ENCODE measurements around the gene PACSIN1.

The PACSIN1 gene

DNA sequence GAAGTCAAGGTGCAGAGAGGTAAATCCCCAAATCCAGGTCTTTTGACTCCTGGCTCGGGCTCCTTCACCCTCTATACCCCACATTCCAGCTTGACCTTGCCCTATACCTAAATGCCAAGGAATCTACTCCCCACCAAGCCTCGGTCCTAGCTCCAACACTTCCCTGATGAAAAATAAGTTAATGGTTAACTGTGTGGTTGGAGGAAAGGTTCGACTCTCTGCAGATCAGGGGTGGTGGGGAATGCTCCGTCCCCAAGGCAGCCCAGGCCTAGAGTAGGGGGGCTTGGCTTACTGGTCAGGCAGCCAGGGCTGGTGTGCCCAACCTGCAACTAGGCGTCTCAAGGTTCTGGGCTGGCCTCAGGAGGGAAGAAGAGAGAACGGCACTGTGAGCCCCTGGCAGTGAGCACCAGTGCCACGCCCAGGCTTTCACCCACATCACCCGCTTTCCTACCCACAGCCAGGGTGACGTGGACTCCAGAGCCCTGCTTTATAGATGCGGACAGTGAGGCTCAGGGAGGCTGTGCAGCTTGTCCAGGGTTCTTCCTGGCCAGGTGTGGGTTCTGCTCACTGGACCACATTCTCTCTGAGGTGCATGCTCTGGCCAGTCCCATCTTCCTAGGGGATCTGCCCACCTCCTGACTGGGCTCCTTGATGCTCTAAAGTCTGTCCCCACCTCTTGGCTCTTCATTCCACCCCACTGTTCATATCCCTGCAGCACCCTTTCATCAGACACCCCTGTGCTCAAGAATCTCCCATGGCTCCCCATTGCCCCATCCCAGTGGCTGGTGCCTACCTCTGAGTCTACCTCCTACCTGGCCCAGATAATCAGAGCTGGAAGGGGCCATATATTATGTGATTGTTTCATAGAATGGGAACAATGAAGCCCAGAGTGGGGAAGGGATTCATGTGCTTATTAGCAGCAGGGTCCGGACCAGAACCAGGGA is 82.1 kb downstream of the PACSIN1 start:
- H3K27me3 Mint-ChIP-seq: peaks cover 5% of the 10 kb centered on the region
- DNase-seq: no peak
- no peaks in the 10 kb centered on the region for H3K9me3 Mint-ChIP-seq
- ATAC-seq: no peak
- peaks cover 5% of the 10 kb centered on the region for H3K4me1 Mint-ChIP-seq
- no peak overlapping the region for H3K4me3 Mint-ChIP-seq
- H3K27ac Mint-ChIP-seq: peak overlapping the region in 1 of 2 donors; percentile 0

- H3K27ac Mint-ChIP-seq: no peak overlapping the region
- DNase-seq: no peak
- H3K4me1 Mint-ChIP-seq: peaks cover 14% of the 10 kb centered on the region
- no peaks in the 10 kb centered on the region for H3K9me3 Mint-ChIP-seq
- no peak overlapping the region for H3K4me3 Mint-ChIP-seq
- no peak for ATAC-seq
- H3K27me3 Mint-ChIP-seq: peaks cover 5% of the 10 kb centered on the region
These were observed 83.3 kb downstream of the PACSIN1 start for GRCh38 chr6:34549026-34549803.

- peaks cover 16% of the 10 kb centered on the region for H3K4me1 Mint-ChIP-seq
- DNase-seq: no peak
- no peaks in the 10 kb centered on the region for H3K9me3 Mint-ChIP-seq
- peaks cover 5% of the 10 kb centered on the region for H3K27me3 Mint-ChIP-seq
- H3K4me3 Mint-ChIP-seq: no peak overlapping the region
- no peak overlapping the region for H3K27ac Mint-ChIP-seq
- no peak for ATAC-seq
These were observed 83.9 kb downstream of the PACSIN1 start for GRCh38 chr6:34549804-34550202.

DNA sequence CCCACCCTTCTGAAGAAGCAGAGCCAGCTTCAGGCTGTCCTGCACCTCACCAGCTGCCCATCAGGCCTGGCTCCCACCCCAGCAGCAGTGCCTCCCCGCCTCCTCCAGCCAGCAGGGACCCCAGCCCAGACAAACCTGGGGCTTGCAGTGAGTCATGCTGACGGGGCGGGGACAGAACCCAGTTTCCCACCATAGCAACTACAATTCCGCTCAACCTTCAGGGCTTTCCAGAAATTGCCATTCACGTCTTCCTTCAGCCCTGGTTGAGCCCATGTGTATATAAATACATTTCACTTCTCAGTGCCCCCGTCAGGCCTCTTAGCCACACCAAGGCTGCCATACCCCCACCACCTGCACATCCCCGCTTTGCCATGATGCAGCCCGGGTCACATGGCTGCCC is 85.8 kb downstream of the PACSIN1 start:
- no peak for ATAC-seq

DNA sequence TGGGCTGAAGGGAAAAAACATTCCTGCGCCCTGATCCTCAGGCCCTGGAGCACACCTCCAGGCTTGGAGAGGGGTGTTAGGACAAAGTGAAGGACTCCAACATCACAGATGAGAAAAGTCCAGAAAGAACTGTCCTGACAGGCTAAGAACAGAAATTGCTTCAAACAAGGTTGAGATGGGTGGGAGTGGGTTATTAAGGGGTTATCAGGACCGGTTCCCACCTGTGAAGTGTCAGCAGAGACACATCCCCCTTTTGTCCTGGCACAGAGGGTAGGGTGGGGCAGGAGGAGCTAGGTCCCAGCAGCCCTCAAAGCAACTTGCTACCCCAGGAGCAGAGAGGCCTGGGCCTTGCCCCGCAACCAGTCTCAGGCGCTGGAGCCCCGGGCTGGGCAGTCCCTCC is 86.7 kb downstream of the PACSIN1 start:
- ATAC-seq: no peak

More for the DNA sequence above, 85.8 kb downstream of the PACSIN1 start:
- no peaks in the 10 kb centered on the region for H3K9me3 Mint-ChIP-seq
- DNase-seq: no peak
- no peak overlapping the region for H3K4me3 Mint-ChIP-seq
- H3K27me3 Mint-ChIP-seq: peaks cover 5% of the 10 kb centered on the region
- no peak overlapping the region for H3K27ac Mint-ChIP-seq
- peaks cover 16% of the 10 kb centered on the region for H3K4me1 Mint-ChIP-seq

DNA sequence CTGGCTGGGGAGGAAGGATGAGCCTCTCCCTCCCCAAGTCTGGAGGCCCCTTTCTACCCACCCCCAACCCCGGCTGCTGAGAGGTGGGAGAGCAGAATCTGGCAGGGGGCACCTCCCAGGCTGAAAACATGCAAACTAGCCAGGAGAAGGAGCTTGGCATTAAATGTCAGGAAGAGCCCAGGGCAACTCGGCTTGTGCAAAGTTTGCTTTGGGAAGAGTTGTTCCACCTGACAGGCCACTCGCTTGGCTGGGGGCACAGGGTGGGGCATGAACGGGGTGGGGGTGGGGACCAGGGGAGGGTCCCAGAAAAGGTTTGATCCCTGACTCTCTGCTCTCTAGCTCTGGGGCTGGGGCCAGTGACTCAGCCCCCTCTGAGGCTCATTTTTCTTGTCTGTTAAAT is 87.3 kb downstream of the PACSIN1 start:
- Mint-ChIP-seq H3K4me3 (no peak overlapping the region), H3K27ac (no peak overlapping the region), H3K27me3 (peaks cover 5% of the 10 kb centered on the region), H3K9me3 (no peaks in the 10 kb centered on the region), H3K4me1 (peaks cover 16% of the 10 kb centered on the region)
- no peak for ATAC-seq
- no peak for DNase-seq

More for the DNA sequence above, 86.7 kb downstream of the PACSIN1 start:
- Mint-ChIP-seq H3K9me3 (no peaks in the 10 kb centered on the region), H3K4me1 (peaks cover 16% of the 10 kb centered on the region), H3K27me3 (peaks cover 5% of the 10 kb centered on the region), H3K27ac (peak overlapping the region in 1 of 2 donors; percentile 48), H3K4me3 (no peak overlapping the region)
- no peak for DNase-seq

- ATAC-seq (no peak), DNase-seq (no peak)
- Mint-ChIP-seq H3K4me3 (no peak overlapping the region), H3K4me1 (peaks cover 16% of the 10 kb centered on the region), H3K27me3 (peaks cover 3% of the 10 kb centered on the region), H3K27ac (peak overlapping the region in 1 of 2 donors; percentile 85), H3K9me3 (no peaks in the 10 kb centered on the region)
These were observed 87.9 kb downstream of the PACSIN1 start for GRCh38 chr6:34553750-34554149.

GRCh38 chr6:34554291-34555006 is 88.6 kb downstream of the PACSIN1 start:
- H3K9me3 Mint-ChIP-seq: no peaks in the 10 kb centered on the region

DNA sequence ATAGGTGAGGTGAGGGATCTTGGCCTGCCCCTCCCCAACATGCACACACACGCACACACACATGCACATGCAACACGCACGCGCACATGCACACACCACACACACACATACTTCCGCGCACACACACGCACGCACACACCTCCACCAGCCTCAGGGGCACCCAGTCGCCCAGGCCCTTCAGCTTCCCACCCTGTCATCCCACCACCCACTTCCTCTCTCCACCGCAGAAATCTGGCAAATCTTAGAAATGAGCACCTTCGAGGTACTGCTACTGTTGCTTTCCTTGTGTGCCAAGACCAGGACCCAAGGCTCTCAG is 89.1 kb downstream of the PACSIN1 start:
- Mint-ChIP-seq H3K4me3 (no peak overlapping the region), H3K9me3 (no peaks in the 10 kb centered on the region), H3K27me3 (no peaks in the 10 kb centered on the region), H3K27ac (peak overlapping the region in 1 of 2 donors; percentile 83), H3K4me1 (peaks cover 16% of the 10 kb centered on the region)
- DNase-seq: no peak
- peak; percentile 51 for ATAC-seq

More at GRCh38 chr6:34554291-34555006, 88.6 kb downstream of the PACSIN1 start:
- Mint-ChIP-seq H3K27me3 (no peaks in the 10 kb centered on the region), H3K4me3 (no peak overlapping the region), H3K27ac (peak overlapping the region; percentile 14 to 85), H3K4me1 (peaks cover 16% of the 10 kb centered on the region)
- ATAC-seq: no peak
- no peak for DNase-seq

GRCh38 chr6:34555328-34555727 is 89.5 kb downstream of the PACSIN1 start:
- H3K4me3 Mint-ChIP-seq: no peak overlapping the region

GRCh38 chr6:34556031-34556471 is 90.2 kb downstream of the PACSIN1 start, which contains the start of gene SPDEF:
Gene SPDEF (minus strand): TSS chr6:34556329. CDS start chr6:34544455, 11,874 bp downstream.
- ATAC-seq (no peak), DNase-seq (no peak)
- Mint-ChIP-seq H3K4me3 (no peak within 1 kb of the TSS), H3K4me1 (peaks cover 11% of the 10 kb centered on the region), H3K9me3 (no peaks in the 10 kb centered on the region), H3K27me3 (no peaks in the 10 kb centered on the region), H3K27ac (peak within 1 kb of the TSS in 1 of 2 donors; percentile 83)

More at GRCh38 chr6:34555328-34555727, 89.5 kb downstream of the PACSIN1 start:
- H3K4me1 Mint-ChIP-seq: peaks cover 14% of the 10 kb centered on the region
- H3K9me3 Mint-ChIP-seq: no peaks in the 10 kb centered on the region
- no peaks in the 10 kb centered on the region for H3K27me3 Mint-ChIP-seq
- DNase-seq (no peak), ATAC-seq (peak; percentile 12)
- H3K27ac Mint-ChIP-seq: peak overlapping the region in 1 of 2 donors; percentile 83

DNA sequence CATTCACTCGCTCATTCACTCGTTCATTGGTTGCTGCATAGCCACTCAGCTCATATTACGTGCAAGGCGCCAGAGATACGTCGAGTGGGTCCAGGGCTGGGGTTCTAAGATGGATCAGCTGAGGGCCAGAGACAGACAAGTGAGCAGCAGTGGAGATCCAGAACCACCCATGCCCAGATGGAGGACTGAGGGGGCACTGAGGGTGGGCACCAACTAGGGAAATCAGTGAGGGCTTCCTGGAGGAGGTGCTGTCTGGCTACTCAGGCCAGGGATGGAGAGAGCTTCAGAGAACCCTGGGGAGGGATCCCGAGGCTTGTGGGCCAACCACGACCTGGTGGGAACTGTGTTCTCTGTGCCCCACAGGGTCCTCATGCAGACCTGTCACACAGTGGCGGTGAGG is 90.6 kb downstream of the PACSIN1 start:
- no peak overlapping the region for H3K4me3 Mint-ChIP-seq
- peaks cover 11% of the 10 kb centered on the region for H3K4me1 Mint-ChIP-seq
- DNase-seq (no peak), ATAC-seq (no peak)
- H3K27me3 Mint-ChIP-seq: no peaks in the 10 kb centered on the region
- no peaks in the 10 kb centered on the region for H3K9me3 Mint-ChIP-seq
- no peak overlapping the region for H3K27ac Mint-ChIP-seq

- H3K9me3 Mint-ChIP-seq: no peaks in the 10 kb centered on the region
- ATAC-seq: no peak
- no peaks in the 10 kb centered on the region for H3K27me3 Mint-ChIP-seq
- no peak for DNase-seq
- H3K4me1 Mint-ChIP-seq: peaks cover 11% of the 10 kb centered on the region
- H3K27ac Mint-ChIP-seq: peak overlapping the region in 1 of 2 donors; percentile 27
- H3K4me3 Mint-ChIP-seq: no peak overlapping the region
These were observed 91.4 kb downstream of the PACSIN1 start for GRCh38 chr6:34557228-34557627.

DNA sequence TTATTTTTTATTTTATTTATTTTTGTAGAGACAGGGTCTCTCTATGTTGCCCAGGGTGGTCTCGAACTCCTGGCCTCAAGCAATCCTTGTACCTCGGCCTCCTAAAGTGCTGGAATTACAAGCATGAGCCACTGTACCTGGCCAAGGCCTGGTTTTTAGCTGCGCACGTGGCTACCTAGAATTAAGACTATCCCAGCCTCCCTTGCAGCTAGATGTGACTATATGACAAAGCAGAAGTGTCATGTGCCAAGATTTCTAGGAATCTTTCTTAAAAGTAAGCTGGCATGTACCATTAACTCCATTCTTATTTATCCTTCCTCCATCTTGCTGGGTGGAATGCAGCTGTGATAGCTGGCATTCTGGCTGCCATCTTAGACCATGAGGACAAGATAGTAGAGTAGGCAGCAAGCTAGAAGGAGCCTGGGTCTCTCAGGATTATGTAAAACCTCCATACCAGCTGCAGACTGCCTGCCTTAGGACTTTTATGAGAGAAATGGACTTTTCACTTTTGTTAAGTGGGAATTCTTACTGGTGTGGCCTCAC is 92.4 kb downstream of the PACSIN1 start:
- DNase-seq (no peak), ATAC-seq (no peak)
- Mint-ChIP-seq H3K27me3 (no peaks in the 10 kb centered on the region), H3K4me1 (peaks cover 11% of the 10 kb centered on the region), H3K9me3 (no peaks in the 10 kb centered on the region), H3K4me3 (no peak overlapping the region), H3K27ac (no peak overlapping the region)
